Neuronal stem cell (in vitro differentiated cells): ENCODE measurements around the gene IMMP2L.

Experiments
- DNase-seq: peaks from one replicate; pipeline ENCODE4 v3.0.0-alpha.2; 2013; ENCODE audit warnings: low spot score
- H2AFZ ChIP-seq: one replicate; pipeline ENCODE4 v1.6.1; 2013; ENCODE audit warnings: mild to moderate bottlenecking, low read length, inconsistent platforms
- H2AK5ac ChIP-seq: 2 replicates; pipeline ENCODE4 v1.6.1; 2013; ENCODE audit warnings: low read depth, mild to moderate bottlenecking, inconsistent platforms, low read length, moderate library complexity, mixed read lengths
- H2BK120ac ChIP-seq: 2 replicates; pipeline ENCODE4 v1.6.1; 2013; ENCODE audit warnings: low read depth, mild to moderate bottlenecking, inconsistent platforms, low read length, moderate library complexity, mixed read lengths
- H2BK12ac ChIP-seq: one replicate; pipeline ENCODE4 v1.6.1; 2013; ENCODE audit warnings: low read length, inconsistent platforms
- H2BK15ac ChIP-seq: 2 replicates; pipeline ENCODE4 v1.6.1; 2013; ENCODE audit warnings: mild to moderate bottlenecking, low read length, inconsistent platforms, mixed read lengths
- H2BK5ac ChIP-seq: one replicate; pipeline ENCODE4 v1.6.1; 2013; ENCODE audit warnings: inconsistent platforms, mild to moderate bottlenecking, low read length, moderate library complexity
- H3K14ac ChIP-seq: one replicate; pipeline ENCODE4 v1.6.1; 2013; ENCODE audit warnings: low read length, inconsistent platforms
- H3K18ac ChIP-seq: 2 replicates; pipeline ENCODE4 v1.6.1; 2013; ENCODE audit warnings: low read length, inconsistent platforms
- H3K23ac ChIP-seq: 2 replicates; pipeline ENCODE4 v1.6.1; 2013; ENCODE audit warnings: low read depth, mild to moderate bottlenecking, mixed read lengths, low read length, inconsistent platforms; ENCODE audit not compliant: poor library complexity
- H3K27ac ChIP-seq: replicated peaks from 3 replicates; pipeline ENCODE4 v1.5.1; 2013; ENCODE audit warnings: low read length, inconsistent platforms
- H3K27me3 ChIP-seq, 3 experiments: 2 replicates each; pipeline ENCODE4 v1.6.1; 2013; ENCODE audit warnings: low read length in 3 of 3, mild to moderate bottlenecking in 2 of 3, inconsistent platforms in 1 of 3, low read depth in 1 of 3, mixed read lengths in 1 of 3, moderate library complexity in 1 of 3; ENCODE audit not compliant: control insufficient read depth in 3 of 3, insufficient read depth in 3 of 3
- H3K36me3 ChIP-seq, 2 donors: replicated peaks in 1 of 2; 2 replicates each; pipeline ENCODE4 v1.6.1; 2013; ENCODE audit warnings: low read length in 2 of 2; ENCODE audit not compliant: control insufficient read depth in 2 of 2, insufficient read depth in 2 of 2
- H3K4ac ChIP-seq: 2 replicates; pipeline ENCODE4 v1.6.1; 2013; ENCODE audit warnings: inconsistent platforms, mild to moderate bottlenecking, low read length, moderate library complexity
- H3K4me1 ChIP-seq, 2 donors: 1 replicate in 1 of 2; 2 replicates in 1 of 2; pipeline ENCODE4 v1.6.1; 2013; ENCODE audit warnings: low read length in 2 of 2, low read depth in 1 of 2; ENCODE audit not compliant: control insufficient read depth in 2 of 2, insufficient read depth in 1 of 2
- H3K4me2 ChIP-seq: one replicate; pipeline ENCODE4 v1.6.1; 2013; ENCODE audit warnings: mild to moderate bottlenecking, low read length, inconsistent platforms; ENCODE audit not compliant: insufficient read depth, poor library complexity, severe bottlenecking
- H3K4me3 ChIP-seq, 2 donors: 2 replicates each; pipeline ENCODE4 v1.5.1; 2013; ENCODE audit warnings: low read length in 2 of 2, mild to moderate bottlenecking in 2 of 2, inconsistent platforms in 1 of 2, moderate library complexity in 1 of 2
- H3K79me1 ChIP-seq: one replicate; pipeline ENCODE4 v1.6.1; 2013; ENCODE audit warnings: low read depth, mild to moderate bottlenecking, inconsistent platforms, low read length, moderate library complexity
- H3K9ac ChIP-seq: one replicate; pipeline ENCODE4 v1.6.1; 2013; ENCODE audit warnings: mild to moderate bottlenecking, low read depth, low read length, inconsistent platforms; ENCODE audit not compliant: poor library complexity
- H3K9me3 ChIP-seq, 2 donors: replicated peaks in 1 of 2; 2 replicates each; pipeline versions ENCODE3 to v1.6.1; 2013; ENCODE audit warnings: low read length in 2 of 2, mild to moderate bottlenecking in 2 of 2, inconsistent platforms in 1 of 2, low read depth in 1 of 2, mixed read lengths in 1 of 2, moderate library complexity in 1 of 2; ENCODE audit not compliant: control insufficient read depth in 2 of 2, insufficient read depth in 1 of 2
- H4K8ac ChIP-seq: one replicate; pipeline ENCODE4 v1.6.1; 2013; ENCODE audit warnings: low read depth, mild to moderate bottlenecking, inconsistent platforms, low read length, moderate library complexity
- H4K91ac ChIP-seq: one replicate; pipeline ENCODE4 v1.6.1; 2013; ENCODE audit warnings: low read length, low read depth, mild to moderate bottlenecking, inconsistent platforms; ENCODE audit not compliant: poor library complexity
- WGBS, 2 donors: extraction: QIAGEN DNeasy Blood & Tissue Kit; methylation state at CpG; one replicate each; pipeline ENCODE4 v1.1.7; 2013; ENCODE audit warnings: missing lambda C conversion rate in 2 of 2, mixed read lengths in 1 of 2; ENCODE audit not compliant: insufficient read length in 2 of 2, insufficient replicate concordance in 1 of 2; ENCODE audit errors: extremely low coverage in 2 of 2; 5-methylcytosine and 5-hydroxymethylcytosine counted together

The IMMP2L gene

GRCh38 chr7:111051832-111052231 is 510.5 kb downstream of the IMMP2L start:
- Histone ChIP-seq H3K27me3 (no peaks in the 10 kb centered on the region), H3K4me3 (no peak overlapping the region), H3K18ac (no peak overlapping the region), H3K4me1 (peaks cover 0 to 19% of the 10 kb centered on the region in 2 donors), H4K91ac (no peak overlapping the region), H3K9me3 (peaks cover 3% of the 10 kb centered on the region in 2 donors), H2BK15ac (no peak overlapping the region), H2BK5ac (no peak overlapping the region), H3K4ac (no peak overlapping the region), H3K27ac (no peak overlapping the region), H3K14ac (no peak overlapping the region), H3K36me3 (no peaks in the 10 kb centered on the region), H3K79me1 (no peaks in the 10 kb centered on the region), H3K23ac (no peak overlapping the region), H2BK120ac (no peak overlapping the region), H3K9ac (no peak overlapping the region), H3K4me2 (no peak overlapping the region), H2AFZ (no peak overlapping the region), H4K8ac (no peak overlapping the region), H2AK5ac (no peak overlapping the region), H2BK12ac (no peak overlapping the region)
- no CpG with 5 or more reads among the region's 1 CpG for WGBS, 2 donors
- no peak for DNase-seq

- WGBS, 2 donors = no CpG with 5 or more reads among the region's 2 CpGs
- H3K23ac ChIP-seq = no peak overlapping the region
- H3K9me3 ChIP-seq = peaks cover 3% of the 10 kb centered on the region in 2 donors
- H3K79me1 ChIP-seq = no peaks in the 10 kb centered on the region
- no peak overlapping the region for H3K4me3 ChIP-seq
- H3K4ac ChIP-seq = no peak overlapping the region
- H3K14ac ChIP-seq = no peak overlapping the region
- H2BK5ac ChIP-seq = no peak overlapping the region
- no peaks in the 10 kb centered on the region for H3K27me3 ChIP-seq
- no peak overlapping the region for H2AK5ac ChIP-seq
- no peak overlapping the region for H2BK15ac ChIP-seq
- H3K4me1 ChIP-seq = peaks cover 0 to 19% of the 10 kb centered on the region in 2 donors
- no peak overlapping the region for H4K8ac ChIP-seq
- H3K36me3 ChIP-seq = no peaks in the 10 kb centered on the region
- H3K18ac ChIP-seq = no peak overlapping the region
- no peak overlapping the region for H3K9ac ChIP-seq
- H2AFZ ChIP-seq = peak overlapping the region; percentile 56
- H3K4me2 ChIP-seq = no peak overlapping the region
- no peak overlapping the region for H4K91ac ChIP-seq
- no peak overlapping the region for H3K27ac ChIP-seq
- no peak for DNase-seq
- H2BK120ac ChIP-seq = no peak overlapping the region
- no peak overlapping the region for H2BK12ac ChIP-seq
Measured at GRCh38 chr7:111050875-111051416, 511.3 kb downstream of the IMMP2L start.

- no peak overlapping the region for H3K27ac ChIP-seq
- H3K18ac ChIP-seq = no peak overlapping the region
- no peak overlapping the region for H2AK5ac ChIP-seq
- WGBS, 2 donors = no CpG with 5 or more reads among the region's 7 CpGs
- H2BK120ac ChIP-seq = no peak overlapping the region
- H2BK15ac ChIP-seq = no peak overlapping the region
- H3K36me3 ChIP-seq = no peaks in the 10 kb centered on the region
- no peak overlapping the region for H3K23ac ChIP-seq
- no peak overlapping the region for H3K4me3 ChIP-seq
- H3K14ac ChIP-seq = no peak overlapping the region
- H4K8ac ChIP-seq = no peak overlapping the region
- DNase-seq = no peak
- H2BK5ac ChIP-seq = no peak overlapping the region
- peak overlapping the region; percentile 56 for H2AFZ ChIP-seq
- H3K4me1 ChIP-seq = peaks cover 0 to 19% of the 10 kb centered on the region in 2 donors
- H3K79me1 ChIP-seq = no peaks in the 10 kb centered on the region
- H2BK12ac ChIP-seq = no peak overlapping the region
- H3K4me2 ChIP-seq = no peak overlapping the region
- H3K9ac ChIP-seq = no peak overlapping the region
- no peak overlapping the region for H3K4ac ChIP-seq
- peaks cover 1 to 3% of the 10 kb centered on the region in 2 donors for H3K9me3 ChIP-seq
- no peaks in the 10 kb centered on the region for H3K27me3 ChIP-seq
- H4K91ac ChIP-seq = no peak overlapping the region
Measured at GRCh38 chr7:111049971-111050680, 512.2 kb downstream of the IMMP2L start.

GRCh38 chr7:111047595-111047994 is 514.7 kb downstream of the IMMP2L start:
- DNase-seq = no peak
- Histone ChIP-seq H3K9me3 (peaks cover 0 to 3% of the 10 kb centered on the region in 2 donors), H3K4me1 (peaks cover 0 to 19% of the 10 kb centered on the region in 2 donors), H3K14ac (no peak overlapping the region), H2BK120ac (no peak overlapping the region), H3K27ac (no peak overlapping the region), H3K27me3 (no peaks in the 10 kb centered on the region), H3K4me2 (no peak overlapping the region), H4K91ac (no peak overlapping the region), H2BK15ac (no peak overlapping the region), H2AK5ac (no peak overlapping the region), H3K18ac (no peak overlapping the region), H3K4me3 (no peak overlapping the region), H3K36me3 (no peaks in the 10 kb centered on the region), H3K4ac (no peak overlapping the region), H2BK12ac (no peak overlapping the region), H2AFZ (no peak overlapping the region), H3K23ac (no peak overlapping the region), H4K8ac (no peak overlapping the region), H3K9ac (no peak overlapping the region), H3K79me1 (no peaks in the 10 kb centered on the region), H2BK5ac (no peak overlapping the region)
- no CpG with 5 or more reads among the region's 4 CpGs for WGBS, 2 donors
